HEK293 (cell line): Measurements from ENCODE around the gene GMPPB.

ENCODE experiments used
- SP2 ChIP-seq: fragments of 450-650 bp; formaldehyde crosslinking; IDR thresholded peaks from 2 replicates; pipeline ENCODE4 v1.5.1; 2016; ENCODE audit warnings: missing biosample characterization, missing genetic modification characterization
- ZNF16 ChIP-seq: fragments of 450-650 bp; formaldehyde crosslinking; IDR thresholded peaks from 2 replicates; pipeline ENCODE4 v1.5.1; 2016; ENCODE audit warnings: low read depth, missing biosample characterization, missing genetic modification characterization
- ZNF248 ChIP-seq: fragments of 450-650 bp; formaldehyde crosslinking; IDR thresholded peaks from 2 replicates; pipeline ENCODE4 v1.5.1; 2017; ENCODE audit warnings: missing biosample characterization, missing genetic modification characterization
- ZNF629 ChIP-seq: fragments of 450-650 bp; formaldehyde crosslinking; IDR thresholded peaks from 2 replicates; pipeline ENCODE4 v1.5.1; 2017; ENCODE audit warnings: missing biosample characterization, missing genetic modification characterization

DNA sequence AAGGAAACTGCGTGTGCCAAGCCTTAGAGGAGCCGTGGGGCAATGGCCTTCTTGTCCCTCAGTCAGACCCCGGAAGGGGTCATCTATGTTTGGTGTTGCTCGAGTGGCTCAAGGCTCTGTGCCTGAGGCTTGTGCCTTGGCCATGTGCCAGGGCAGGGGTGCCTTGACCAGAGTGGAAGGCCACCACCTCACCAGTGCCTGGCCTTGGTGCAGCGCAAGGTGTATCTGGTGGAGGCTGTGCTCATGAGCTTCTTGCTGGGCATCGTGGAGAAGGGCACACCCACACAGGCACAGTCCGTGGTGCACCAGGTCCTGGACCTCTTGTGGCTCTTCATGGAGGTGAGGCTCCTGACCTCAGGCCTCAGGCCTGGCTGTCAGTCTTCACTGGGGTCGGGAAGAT is 23.7 kb downstream of the GMPPB start:
- TF ChIP-seq ZNF629 (tag by site-specific recombination) (no peak), ZNF248 (tag by site-specific recombination) (no peak), SP2 (tag by site-specific recombination) (no peak), ZNF16 (tag by site-specific recombination) (no peak)
